ENCODE data around the gene RBBP6.

DNA sequence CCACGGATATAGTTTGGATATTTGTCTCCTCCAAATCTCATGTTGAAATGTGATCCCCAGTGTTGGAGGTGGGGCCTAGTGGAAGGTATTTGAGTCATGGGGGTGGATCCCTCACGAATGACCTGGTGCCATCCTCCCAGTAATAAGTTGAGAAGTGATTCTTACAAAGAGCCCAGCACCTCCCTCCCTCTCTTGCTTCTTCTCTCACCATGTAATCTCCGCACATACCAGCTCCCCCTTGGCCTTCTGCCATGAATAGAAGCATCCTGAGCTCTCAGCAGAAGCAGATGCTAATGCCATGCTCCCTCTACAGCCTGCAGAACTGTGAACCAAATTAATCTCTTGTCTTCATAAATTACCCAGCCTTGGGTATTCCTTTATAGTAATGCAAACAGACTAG is 41.9 kb upstream of the RBBP6 start:
- TF ChIP-seq EZH2 (IDR thresholded peaks at IDR 0.05; ENCODE audit: low read depth, unreplicated experiment) (no peak), CTCF (conservative IDR thresholded peaks at IDR 0.05; ENCODE audit: low read depth in 2 of 2) (no peak), POLR2AphosphoS5 (IDR thresholded peaks at IDR 0.05; ENCODE audit: low read depth) (no peak), CREB1 (CRISPR knock-in tag; IDR thresholded peaks at IDR 0.05; ENCODE audit: low read depth) (no peak), EZH2phosphoT487 (IDR thresholded peaks at IDR 0.05; ENCODE audit: unreplicated experiment) (no peak)
- TF ChIP-seq, protein P1, sequence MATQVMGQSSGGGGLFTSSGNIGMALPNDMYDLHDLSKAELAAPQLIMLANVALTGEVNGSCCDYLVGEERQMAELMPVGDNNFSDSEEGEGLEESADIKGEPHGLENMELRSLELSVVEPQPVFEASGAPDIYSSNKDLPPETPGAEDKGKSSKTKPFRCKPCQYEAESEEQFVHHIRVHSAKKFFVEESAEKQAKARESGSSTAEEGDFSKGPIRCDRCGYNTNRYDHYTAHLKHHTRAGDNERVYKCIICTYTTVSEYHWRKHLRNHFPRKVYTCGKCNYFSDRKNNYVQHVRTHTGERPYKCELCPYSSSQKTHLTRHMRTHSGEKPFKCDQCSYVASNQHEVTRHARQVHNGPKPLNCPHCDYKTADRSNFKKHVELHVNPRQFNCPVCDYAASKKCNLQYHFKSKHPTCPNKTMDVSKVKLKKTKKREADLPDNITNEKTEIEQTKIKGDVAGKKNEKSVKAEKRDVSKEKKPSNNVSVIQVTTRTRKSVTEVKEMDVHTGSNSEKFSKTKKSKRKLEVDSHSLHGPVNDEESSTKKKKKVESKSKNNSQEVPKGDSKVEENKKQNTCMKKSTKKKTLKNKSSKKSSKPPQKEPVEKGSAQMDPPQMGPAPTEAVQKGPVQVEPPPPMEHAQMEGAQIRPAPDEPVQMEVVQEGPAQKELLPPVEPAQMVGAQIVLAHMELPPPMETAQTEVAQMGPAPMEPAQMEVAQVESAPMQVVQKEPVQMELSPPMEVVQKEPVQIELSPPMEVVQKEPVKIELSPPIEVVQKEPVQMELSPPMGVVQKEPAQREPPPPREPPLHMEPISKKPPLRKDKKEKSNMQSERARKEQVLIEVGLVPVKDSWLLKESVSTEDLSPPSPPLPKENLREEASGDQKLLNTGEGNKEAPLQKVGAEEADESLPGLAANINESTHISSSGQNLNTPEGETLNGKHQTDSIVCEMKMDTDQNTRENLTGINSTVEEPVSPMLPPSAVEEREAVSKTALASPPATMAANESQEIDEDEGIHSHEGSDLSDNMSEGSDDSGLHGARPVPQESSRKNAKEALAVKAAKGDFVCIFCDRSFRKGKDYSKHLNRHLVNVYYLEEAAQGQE (IDR thresholded peaks at IDR 0.05; ENCODE audit: unreplicated experiment): no peak

All from GM23338 (cell line).